Measurements from ENCODE around the gene CXCR4. TPM values are rescaled to one million over a fixed set of nuclear protein-coding genes. Genes with fewer than 3 reads are reported as not detected.
A peak's percentile ranks its signal among the peaks of the same experiment; 100 is the strongest.

Gene CXCR4
- total and polyA plus RNA-seq, 3 donors from 2014 or later, result 3.7 to 12.3 (median 9.5) TPM

DNA sequence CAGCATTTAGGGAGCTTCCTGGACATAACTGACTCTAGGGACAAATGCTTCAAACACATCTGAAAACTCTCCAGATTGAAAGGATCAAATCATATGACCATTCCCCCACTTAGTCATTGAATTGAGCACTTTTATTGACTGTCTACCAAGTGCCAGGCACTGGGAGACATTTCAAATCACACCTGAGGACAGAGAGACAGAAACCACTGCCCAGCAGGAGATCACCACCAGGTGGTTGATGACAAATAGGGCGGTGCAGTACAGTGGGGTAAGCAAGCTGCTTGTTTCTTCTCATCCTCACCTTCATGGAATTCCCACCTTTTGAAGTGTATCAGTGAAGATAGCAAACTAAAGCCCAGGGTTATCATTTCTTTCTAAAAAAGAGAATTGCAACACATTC is 19.0 kb upstream of the CXCR4 start:
- H3K4me1 ChIP-seq, result peaks cover 13% of the 10 kb centered on the region
- H3K27ac ChIP-seq, result peak overlapping the region in 1 of 2 donors; percentile 22
- intact Hi-C loops (cut with DNase I; ENCODE audit: low total_unique reads), result no loop called here
- no peaks in the 10 kb centered on the region for H3K27me3 ChIP-seq
- WGBS, 2 donors, result 92 to 96% methylated on average over 1 of the region's 1 CpG
- no peak overlapping the region for H3K4me3 ChIP-seq
- TF ChIP-seq, protein P1, sequence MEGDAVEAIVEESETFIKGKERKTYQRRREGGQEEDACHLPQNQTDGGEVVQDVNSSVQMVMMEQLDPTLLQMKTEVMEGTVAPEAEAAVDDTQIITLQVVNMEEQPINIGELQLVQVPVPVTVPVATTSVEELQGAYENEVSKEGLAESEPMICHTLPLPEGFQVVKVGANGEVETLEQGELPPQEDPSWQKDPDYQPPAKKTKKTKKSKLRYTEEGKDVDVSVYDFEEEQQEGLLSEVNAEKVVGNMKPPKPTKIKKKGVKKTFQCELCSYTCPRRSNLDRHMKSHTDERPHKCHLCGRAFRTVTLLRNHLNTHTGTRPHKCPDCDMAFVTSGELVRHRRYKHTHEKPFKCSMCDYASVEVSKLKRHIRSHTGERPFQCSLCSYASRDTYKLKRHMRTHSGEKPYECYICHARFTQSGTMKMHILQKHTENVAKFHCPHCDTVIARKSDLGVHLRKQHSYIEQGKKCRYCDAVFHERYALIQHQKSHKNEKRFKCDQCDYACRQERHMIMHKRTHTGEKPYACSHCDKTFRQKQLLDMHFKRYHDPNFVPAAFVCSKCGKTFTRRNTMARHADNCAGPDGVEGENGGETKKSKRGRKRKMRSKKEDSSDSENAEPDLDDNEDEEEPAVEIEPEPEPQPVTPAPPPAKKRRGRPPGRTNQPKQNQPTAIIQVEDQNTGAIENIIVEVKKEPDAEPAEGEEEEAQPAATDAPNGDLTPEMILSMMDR (IDR thresholded peaks at IDR 0.05), result no peak
- no peak for TF ChIP-seq POLR2A (IDR thresholded peaks at IDR 0.05)
- no peaks in the 10 kb centered on the region for H3K9me3 ChIP-seq
- no peaks in the 10 kb centered on the region for H3K36me3 ChIP-seq (ENCODE audit: low read depth, missing control alignments)
- no peak for DNase-seq

DNA sequence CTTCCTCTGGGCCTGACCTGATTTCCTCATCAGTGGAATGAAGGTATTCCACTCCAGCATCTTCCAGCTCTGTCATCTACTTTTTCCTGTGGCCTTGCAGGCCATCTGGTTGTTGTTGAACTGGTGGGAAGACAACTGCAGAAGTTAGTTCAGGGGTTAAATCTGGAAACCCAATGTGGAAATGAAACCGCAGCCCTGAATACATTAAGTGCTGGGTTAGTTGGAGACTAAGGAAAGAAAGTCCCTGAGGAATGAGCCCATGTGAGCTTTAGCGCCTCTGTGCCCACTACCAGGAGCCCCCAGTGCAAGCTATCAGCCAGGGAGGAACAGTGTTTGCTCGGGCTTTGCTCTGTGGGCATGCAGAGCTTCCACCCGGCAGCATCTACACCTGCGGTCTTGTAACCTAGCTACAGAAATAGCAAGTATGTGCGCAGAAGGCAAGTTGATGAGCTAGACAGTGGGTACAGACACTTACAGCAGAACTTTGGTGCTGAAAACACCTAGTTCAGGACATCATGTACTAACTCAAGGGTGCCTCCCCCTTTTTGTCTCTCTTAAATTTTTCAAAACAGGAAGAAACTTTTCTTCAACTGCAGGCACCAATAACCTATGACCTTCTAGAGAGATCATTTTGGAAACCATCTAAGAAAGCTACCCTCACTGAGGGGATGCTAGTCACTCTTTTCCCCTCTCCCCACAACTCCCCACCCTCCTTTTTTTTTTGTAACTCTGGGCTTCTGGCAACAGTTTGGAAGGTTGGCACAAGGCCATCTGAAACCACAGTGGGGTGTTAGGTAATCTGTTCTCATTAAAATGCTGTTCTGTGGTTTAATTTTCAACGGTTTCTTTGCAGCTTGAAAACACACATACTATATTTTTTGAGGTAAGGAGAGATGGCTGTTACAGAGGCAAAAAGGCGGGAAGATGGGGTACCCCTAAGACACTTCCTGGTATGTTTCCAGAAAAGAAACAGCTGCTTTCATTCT is 18.3 kb upstream of the CXCR4 start:
- H3K4me1 ChIP-seq, result peaks cover 13% of the 10 kb centered on the region
- H3K9me3 ChIP-seq, result no peaks in the 10 kb centered on the region
- peak; percentile 43 for DNase-seq
- no peak for TF ChIP-seq POLR2A (IDR thresholded peaks at IDR 0.05)
- TF ChIP-seq, protein P1 (IDR thresholded peaks at IDR 0.05), result no peak
- intact Hi-C loops (cut with DNase I; ENCODE audit: low total_unique reads), result no loop called here
- no peak overlapping the region for H3K4me3 ChIP-seq
- H3K27me3 ChIP-seq, result no peaks in the 10 kb centered on the region
- WGBS, 2 donors, result 55 to 77% methylated on average over 8 of the region's 8 CpGs
- H3K27ac ChIP-seq, result peak overlapping the region in 1 of 2 donors; percentile 22
- H3K36me3 ChIP-seq (ENCODE audit: low read depth, missing control alignments), result no peaks in the 10 kb centered on the region

DNA sequence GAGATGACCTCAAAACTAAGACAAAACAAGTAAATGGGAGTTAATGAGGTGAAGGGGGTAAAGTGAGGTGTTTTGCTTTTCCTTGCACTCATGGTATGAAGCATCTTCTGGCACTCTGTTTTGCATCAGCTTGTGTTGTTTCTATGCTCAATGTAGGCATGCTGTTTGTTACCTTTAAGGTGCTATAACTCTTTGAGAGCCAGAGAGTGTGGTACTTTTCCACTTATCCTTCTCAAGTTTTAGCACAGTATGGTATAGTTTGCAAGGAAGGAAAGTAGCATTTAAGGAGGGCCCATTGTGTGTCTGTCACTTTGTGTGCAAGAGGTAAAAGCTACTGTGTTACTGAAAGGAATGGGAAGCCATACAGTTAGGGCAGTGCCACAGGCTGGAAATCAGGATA is 17.5 kb upstream of the CXCR4 start:
- no peak for DNase-seq
- no peak for TF ChIP-seq POLR2A (IDR thresholded peaks at IDR 0.05)
- TF ChIP-seq, protein P1 (IDR thresholded peaks at IDR 0.05), result no peak
- intact Hi-C loops (cut with DNase I; ENCODE audit: low total_unique reads), result no loop called here
- Histone ChIP-seq H3K27ac (no peak overlapping the region), H3K9me3 (no peaks in the 10 kb centered on the region), H3K36me3 (ENCODE audit: low read depth, missing control alignments) (no peaks in the 10 kb centered on the region), H3K4me3 (no peak overlapping the region), H3K4me1 (peaks cover 13% of the 10 kb centered on the region), H3K27me3 (no peaks in the 10 kb centered on the region)

DNA sequence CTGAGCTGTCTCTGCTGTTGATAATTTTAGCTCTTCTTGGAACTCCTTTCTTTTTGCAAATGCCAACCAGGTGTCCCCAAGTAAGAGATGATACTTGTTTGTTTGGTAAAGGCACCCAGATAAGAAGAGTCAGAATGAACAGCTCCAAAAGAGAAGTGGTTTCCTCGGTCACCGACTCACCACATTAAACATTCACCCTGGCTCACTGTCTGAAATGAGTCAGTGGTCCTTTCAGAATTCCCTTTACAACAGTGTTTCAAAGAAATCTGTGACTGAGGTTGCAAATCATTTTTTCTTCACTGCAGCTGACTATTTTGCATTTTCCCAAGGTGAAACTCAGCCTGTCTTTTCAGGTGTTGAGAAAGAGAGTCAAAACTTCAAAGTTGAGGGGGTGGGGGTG is 16.2 kb upstream of the CXCR4 start:
- intact Hi-C loops (cut with DNase I; ENCODE audit: low total_unique reads), result no loop called here
- WGBS, 2 donors, result 79 to 83% methylated on average over 2 of the region's 2 CpGs
- H3K4me3 ChIP-seq, result no peak overlapping the region
- H3K36me3 ChIP-seq (ENCODE audit: low read depth, missing control alignments), result no peaks in the 10 kb centered on the region
- H3K27ac ChIP-seq, result no peak overlapping the region
- DNase-seq, result no peak
- no peak for TF ChIP-seq POLR2A (IDR thresholded peaks at IDR 0.05)
- TF ChIP-seq, protein P1 (IDR thresholded peaks at IDR 0.05), result no peak
- no peaks in the 10 kb centered on the region for H3K9me3 ChIP-seq
- H3K4me1 ChIP-seq, result peaks cover 13% of the 10 kb centered on the region
- no peaks in the 10 kb centered on the region for H3K27me3 ChIP-seq

All from testis (tissue), 3 donors.